ENCODE results near the gene BRD3OS.

Gene BRD3OS

DNA sequence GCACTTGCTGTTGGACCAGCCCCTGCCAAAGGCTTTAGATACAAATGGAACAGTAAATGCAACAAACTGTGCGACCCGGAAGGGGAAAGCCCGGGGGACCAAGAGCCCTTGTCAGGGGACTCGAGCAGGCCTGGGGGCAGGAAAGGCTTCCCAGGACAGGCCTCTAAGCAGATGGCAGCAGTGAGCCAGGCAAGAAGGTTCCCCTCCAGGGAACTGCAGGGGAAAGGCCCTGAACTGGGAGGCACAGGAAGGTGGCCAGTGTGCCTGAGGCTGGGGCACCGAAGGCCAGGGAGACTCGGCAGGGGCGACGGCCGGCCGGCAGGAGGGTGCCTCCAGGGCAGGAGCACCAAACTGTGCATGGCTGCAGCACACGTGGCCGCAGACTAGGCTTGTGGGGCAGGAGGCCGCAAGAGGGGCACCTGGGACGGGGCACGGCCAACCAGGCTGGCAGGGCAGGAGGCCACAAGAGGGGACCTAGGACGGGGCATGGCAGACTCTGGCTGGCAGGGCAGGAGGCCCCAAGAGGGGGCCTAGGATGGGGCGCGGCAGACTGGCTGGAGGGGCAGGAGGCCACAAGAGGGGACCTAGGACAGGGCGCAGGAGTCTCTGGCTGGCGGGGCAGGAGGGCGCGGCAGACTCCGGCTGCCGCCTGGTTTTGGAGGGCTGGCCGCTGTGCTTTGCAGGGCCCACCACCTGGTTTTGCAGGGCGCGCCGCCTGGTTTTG, 43.2 kb upstream of the BRD3OS start:
- Histone ChIP-seq H2AFZ (ENCODE audit: low read depth, low read length) (no peak overlapping the region), H2BK12ac (ENCODE audit: low read length in 2 of 2) (peak overlapping the region in 1 of 2 experiments; percentile 38), H2BK120ac (ENCODE audit: low read depth, low read length) (no peak overlapping the region), H3K36me3 (ENCODE audit: control insufficient read depth in 1 of 2, insufficient read depth in 2 of 2, low read depth in 1 of 2, low read length in 2 of 2) (peaks cover 0 to 56% of the 10 kb centered on the region in 2 experiments), H4K8ac (ENCODE audit: low read length) (no peak overlapping the region), H3K4me1 (ENCODE audit: control insufficient read depth, insufficient read depth, low read depth, low read length) (peaks cover 72% of the 10 kb centered on the region), H3K4me2 (ENCODE audit: low read length, poor library complexity, severe bottlenecking) (no peak overlapping the region), H3K9ac (ENCODE audit: low read length) (no peak overlapping the region), H2BK5ac (ENCODE audit: low read depth, low read length, poor library complexity, severe bottlenecking) (no peak overlapping the region), H3K14ac (ENCODE audit: low read length in 2 of 2) (peak overlapping the region in 1 of 2 experiments; percentile 63), H3K4me3 (ENCODE audit: insufficient read depth in 1 of 2, low read depth in 1 of 2, low read length in 2 of 2) (no peak overlapping the region), H3K27ac (ENCODE audit: low read length, poor library complexity, severe bottlenecking) (no peak overlapping the region), H4K91ac (ENCODE audit: low read length) (peak overlapping the region; percentile 34), H2AK5ac (ENCODE audit: low read length, severe bottlenecking) (no peak overlapping the region), H3K4ac (ENCODE audit: low read depth in 1 of 2, low read length in 2 of 2) (no peak overlapping the region), H3K27me3 (ENCODE audit: control insufficient read depth in 1 of 2, insufficient read depth in 1 of 2, low read length in 2 of 2) (no peaks in the 10 kb centered on the region), H3K9me3 (ENCODE audit: control insufficient read depth, low read length) (no peaks in the 10 kb centered on the region), H3K18ac (ENCODE audit: low read depth in 1 of 2, low read length in 2 of 2) (peak overlapping the region in 1 of 2 experiments; percentile 73), H2BK15ac (ENCODE audit: low read depth, poor library complexity, severe bottlenecking) (no peak overlapping the region), H3K23ac (ENCODE audit: low read length in 2 of 2) (no peak overlapping the region), H3K79me1 (replicated peaks; ENCODE audit: low read length, poor library complexity, severe bottlenecking) (peaks cover 1% of the 10 kb centered on the region)
- 94% methylated on average over 28 of the region's 28 CpGs for whole genome bisulfite sequencing
- DNase-seq = no peak

DNA sequence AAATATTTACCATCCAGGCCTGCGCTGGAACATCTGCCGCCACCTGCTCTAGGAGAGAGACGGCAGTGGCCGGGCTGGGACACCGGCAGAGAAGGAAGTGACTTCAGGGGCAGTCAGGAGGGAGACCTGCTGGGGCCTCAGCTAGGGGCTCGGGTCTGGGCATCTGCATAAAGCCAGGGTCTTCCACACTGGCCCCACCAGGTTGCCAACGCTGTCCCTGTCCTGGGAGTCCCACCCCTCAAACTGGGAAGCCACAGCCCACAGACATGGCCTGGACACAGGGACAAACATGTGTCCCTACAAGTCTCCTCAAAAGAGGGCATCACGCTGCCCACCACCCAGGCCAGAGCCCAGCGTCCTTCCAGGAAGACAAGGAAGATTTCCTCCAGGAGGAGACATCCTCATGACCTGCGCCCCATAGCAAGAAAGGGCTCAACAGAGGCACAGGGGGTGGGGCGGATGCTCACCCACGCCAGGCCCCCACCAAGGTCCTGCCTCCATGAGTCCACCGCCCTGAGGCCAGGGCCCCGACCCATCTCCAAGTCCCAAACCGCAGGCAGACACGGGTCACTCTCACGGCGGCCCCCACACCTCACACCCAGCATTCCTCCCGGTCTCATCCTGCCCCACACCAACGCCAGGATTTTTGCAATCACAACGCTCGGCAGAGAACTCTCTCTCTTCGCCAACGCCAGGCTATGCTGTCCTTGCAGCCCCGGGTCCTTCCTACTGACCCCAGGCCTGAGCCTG, 42.1 kb upstream of the BRD3OS start:
- no peak overlapping the region for H2BK5ac ChIP-seq (ENCODE audit: low read depth, low read length, poor library complexity, severe bottlenecking)
- H3K79me1 ChIP-seq (replicated peaks; ENCODE audit: low read length, poor library complexity, severe bottlenecking) = peaks cover 1% of the 10 kb centered on the region
- H3K4ac ChIP-seq (ENCODE audit: low read depth in 1 of 2, low read length in 2 of 2) = no peak overlapping the region
- no peaks in the 10 kb centered on the region for H3K27me3 ChIP-seq (ENCODE audit: control insufficient read depth in 1 of 2, insufficient read depth in 1 of 2, low read length in 2 of 2)
- no peaks in the 10 kb centered on the region for H3K9me3 ChIP-seq (ENCODE audit: control insufficient read depth, low read length)
- H2AK5ac ChIP-seq (ENCODE audit: low read length, severe bottlenecking) = no peak overlapping the region
- H3K14ac ChIP-seq (ENCODE audit: low read length in 2 of 2) = no peak overlapping the region
- H3K36me3 ChIP-seq (ENCODE audit: control insufficient read depth in 1 of 2, insufficient read depth in 2 of 2, low read depth in 1 of 2, low read length in 2 of 2) = peaks cover 0 to 51% of the 10 kb centered on the region in 2 experiments
- H2BK120ac ChIP-seq (ENCODE audit: low read depth, low read length) = no peak overlapping the region
- no peak overlapping the region for H3K4me2 ChIP-seq (ENCODE audit: low read length, poor library complexity, severe bottlenecking)
- no peak overlapping the region for H3K9ac ChIP-seq (ENCODE audit: low read length)
- peak overlapping the region; percentile 65 for H4K91ac ChIP-seq (ENCODE audit: low read length)
- no peak overlapping the region for H2BK12ac ChIP-seq (ENCODE audit: low read length in 2 of 2)
- H3K4me3 ChIP-seq (ENCODE audit: insufficient read depth in 1 of 2, low read depth in 1 of 2, low read length in 2 of 2) = no peak overlapping the region
- peaks cover 71% of the 10 kb centered on the region for H3K4me1 ChIP-seq (ENCODE audit: control insufficient read depth, insufficient read depth, low read depth, low read length)
- WGBS = 87% methylated on average over 25 of the region's 25 CpGs
- H2AFZ ChIP-seq (ENCODE audit: low read depth, low read length) = no peak overlapping the region
- no peak overlapping the region for H3K23ac ChIP-seq (ENCODE audit: low read length in 2 of 2)
- no peak overlapping the region for H3K27ac ChIP-seq (ENCODE audit: low read length, poor library complexity, severe bottlenecking)
- no peak overlapping the region for H4K8ac ChIP-seq (ENCODE audit: low read length)
- H3K18ac ChIP-seq (ENCODE audit: low read depth in 1 of 2, low read length in 2 of 2) = no peak overlapping the region
- H2BK15ac ChIP-seq (ENCODE audit: low read depth, poor library complexity, severe bottlenecking) = no peak overlapping the region
- peak; percentile 27 for DNase-seq

GRCh38 chr9:133986061-133986460, 39.2 kb upstream of the BRD3OS start:
- no peak overlapping the region for H3K4me3 ChIP-seq (ENCODE audit: insufficient read depth in 1 of 2, low read depth in 1 of 2, low read length in 2 of 2)

GRCh38 chr9:133986774-133987445, 38.4 kb upstream of the BRD3OS start:
- Histone ChIP-seq H3K4me1 (ENCODE audit: control insufficient read depth, insufficient read depth, low read depth, low read length) (peaks cover 53% of the 10 kb centered on the region), H4K8ac (ENCODE audit: low read length) (no peak overlapping the region), H2AK5ac (ENCODE audit: low read length, severe bottlenecking) (no peak overlapping the region), H3K9me3 (ENCODE audit: control insufficient read depth, low read length) (no peaks in the 10 kb centered on the region), H2AFZ (ENCODE audit: low read depth, low read length) (no peak overlapping the region), H3K27ac (ENCODE audit: low read length, poor library complexity, severe bottlenecking) (no peak overlapping the region), H3K23ac (ENCODE audit: low read length in 2 of 2) (no peak overlapping the region), H2BK5ac (ENCODE audit: low read depth, low read length, poor library complexity, severe bottlenecking) (no peak overlapping the region), H3K4me2 (ENCODE audit: low read length, poor library complexity, severe bottlenecking) (no peak overlapping the region), H3K18ac (ENCODE audit: low read depth in 1 of 2, low read length in 2 of 2) (no peak overlapping the region), H3K4me3 (ENCODE audit: insufficient read depth in 1 of 2, low read depth in 1 of 2, low read length in 2 of 2) (no peak overlapping the region), H3K36me3 (ENCODE audit: control insufficient read depth in 1 of 2, insufficient read depth in 2 of 2, low read depth in 1 of 2, low read length in 2 of 2) (peaks cover 0 to 25% of the 10 kb centered on the region in 2 experiments), H3K14ac (ENCODE audit: low read length in 2 of 2) (no peak overlapping the region), H3K79me1 (replicated peaks; ENCODE audit: low read length, poor library complexity, severe bottlenecking) (no peaks in the 10 kb centered on the region), H4K91ac (ENCODE audit: low read length) (no peak overlapping the region), H2BK12ac (ENCODE audit: low read length in 2 of 2) (no peak overlapping the region), H2BK15ac (ENCODE audit: low read depth, poor library complexity, severe bottlenecking) (no peak overlapping the region), H3K9ac (ENCODE audit: low read length) (no peak overlapping the region), H2BK120ac (ENCODE audit: low read depth, low read length) (no peak overlapping the region), H3K4ac (ENCODE audit: low read depth in 1 of 2, low read length in 2 of 2) (no peak overlapping the region), H3K27me3 (ENCODE audit: control insufficient read depth in 1 of 2, insufficient read depth in 1 of 2, low read length in 2 of 2) (no peaks in the 10 kb centered on the region)
- 96% methylated on average over 11 of the region's 13 CpGs for WGBS
- DNase-seq = no peak

More at GRCh38 chr9:133986061-133986460, 39.2 kb upstream of the BRD3OS start:
- no peaks in the 10 kb centered on the region for H3K27me3 ChIP-seq (ENCODE audit: control insufficient read depth in 1 of 2, insufficient read depth in 1 of 2, low read length in 2 of 2)
- H3K18ac ChIP-seq (ENCODE audit: low read depth in 1 of 2, low read length in 2 of 2) = no peak overlapping the region
- H3K4me2 ChIP-seq (ENCODE audit: low read length, poor library complexity, severe bottlenecking) = no peak overlapping the region
- no peak overlapping the region for H2AFZ ChIP-seq (ENCODE audit: low read depth, low read length)
- no peak overlapping the region for H3K27ac ChIP-seq (ENCODE audit: low read length, poor library complexity, severe bottlenecking)
- H2BK120ac ChIP-seq (ENCODE audit: low read depth, low read length) = no peak overlapping the region
- H4K91ac ChIP-seq (ENCODE audit: low read length) = no peak overlapping the region
- no peaks in the 10 kb centered on the region for H3K79me1 ChIP-seq (replicated peaks; ENCODE audit: low read length, poor library complexity, severe bottlenecking)
- H3K23ac ChIP-seq (ENCODE audit: low read length in 2 of 2) = peak overlapping the region in 1 of 2 experiments; percentile 66
- no peak overlapping the region for H4K8ac ChIP-seq (ENCODE audit: low read length)
- H2BK15ac ChIP-seq (ENCODE audit: low read depth, poor library complexity, severe bottlenecking) = no peak overlapping the region
- peaks cover 0 to 32% of the 10 kb centered on the region in 2 experiments for H3K36me3 ChIP-seq (ENCODE audit: control insufficient read depth in 1 of 2, insufficient read depth in 2 of 2, low read depth in 1 of 2, low read length in 2 of 2)
- no peak overlapping the region for H3K14ac ChIP-seq (ENCODE audit: low read length in 2 of 2)
- no peak overlapping the region for H3K9ac ChIP-seq (ENCODE audit: low read length)
- no peak for DNase-seq
- H3K4me1 ChIP-seq (ENCODE audit: control insufficient read depth, insufficient read depth, low read depth, low read length) = peaks cover 61% of the 10 kb centered on the region
- no peak overlapping the region for H3K4ac ChIP-seq (ENCODE audit: low read depth in 1 of 2, low read length in 2 of 2)
- WGBS = 80% methylated on average over 6 of the region's 6 CpGs
- no peak overlapping the region for H2BK12ac ChIP-seq (ENCODE audit: low read length in 2 of 2)
- no peak overlapping the region for H2BK5ac ChIP-seq (ENCODE audit: low read depth, low read length, poor library complexity, severe bottlenecking)
- no peaks in the 10 kb centered on the region for H3K9me3 ChIP-seq (ENCODE audit: control insufficient read depth, low read length)
- no peak overlapping the region for H2AK5ac ChIP-seq (ENCODE audit: low read length, severe bottlenecking)
